Right lobe of liver (tissue), 4 donors: Measurements from ENCODE around the gene CPED1.

Experiments used
- CTCF ChIP-seq, 4 donors: fragments of 200-600 bp in 3 of 4; fragments of 450-650 bp in 1 of 4; IDR thresholded peaks; one replicate each; pipeline versions ENCODE4 v1.5.1 to v1.8.0; 2016 to 2022; ENCODE audit warnings: antibody characterized with exemption in 4 of 4, mild to moderate bottlenecking in 2 of 4
- POLR2A ChIP-seq: fragments of 450-650 bp; IDR thresholded peaks from one replicate; pipeline ENCODE4 v1.6.1; 2017; ENCODE audit warnings: antibody characterized with exemption, mild to moderate bottlenecking
- donor health status: DM: no; HTN: no; CAD: no.
- donor health status: DM: no; HTN: no; CAD: no.
- donor health status: DM: no; HTN: yes; CAD: no.

- TF ChIP-seq CTCF (IDR thresholded peaks at IDR 0.05) (peak; percentile 26 to 46 (median 32)), POLR2A (no peak)
Measured at GRCh38 chr7:120941064-120941463, 47.4 kb upstream of the CPED1 start.
